SK-N-SH (cell line): ENCODE data around the gene CSPG4. TPM values are rescaled to one million over a fixed set of nuclear protein-coding genes. Genes with fewer than 3 reads are reported as not detected.

Experiments used
- CTCF ChIA-PET: fragments of 300-600, 350-600 bp; formaldehyde crosslinking; extraction: SDS; loops from one replicate; lab custom pipeline; 2021; lab: Yijun Ruan, JAX
- POLR2A ChIA-PET: fragments of 350-600 bp; sonication (Branson Sonifier 250); formaldehyde crosslinking; extraction: SDS; loops from one replicate; lab custom pipeline; 2020; ENCODE audit warnings: antibody characterized with exemption, inconsistent platforms; lab: Yijun Ruan, JAX
- DNase-seq: peaks from one replicate; pipeline ENCODE4 v3.0.0; 2012
- H2AFZ ChIP-seq: fragments of 200-600 bp; sonication (generic); 2 replicates; pipeline ENCODE4 v1.8.1; 2016; ENCODE audit warnings: antibody characterized with exemption, mild to moderate bottlenecking, low read depth
- H3F3A ChIP-seq: fragments of 200-600 bp; sonication (generic); replicated peaks from 2 replicates; pipeline ENCODE3; 2016; ENCODE audit warnings: antibody characterized with exemption, mild to moderate bottlenecking; ENCODE audit not compliant: insufficient read depth
- H3K27ac ChIP-seq, 2 experiments: fragments of 200-500 bp in 1 of 2; fragments of 200-600 bp in 1 of 2; sonication (Bioruptor generic) in 1 of 2; sonication (generic), shearing (Covaris generic) in 1 of 2; 2 replicates each; pipeline versions ENCODE4 v1.5.1 to v1.6.1; 2014 to 2016; ENCODE audit warnings: low read depth in 2 of 2, inconsistent platforms in 1 of 2, low read length in 1 of 2, mild to moderate bottlenecking in 1 of 2, mixed read lengths in 1 of 2
- H3K27me3 ChIP-seq: fragments of 200-600 bp; sonication (generic), shearing (Covaris generic); 2 replicates; pipeline ENCODE4 v1.6.1; 2016; ENCODE audit warnings: mixed run types; ENCODE audit not compliant: insufficient read depth
- H3K36me3 ChIP-seq, 2 experiments: fragments of 200-500 bp in 1 of 2; fragments of 200-600 bp in 1 of 2; sonication (Bioruptor generic) in 1 of 2; sonication (generic) in 1 of 2; replicated peaks in 1 of 2; 2 replicates each; pipeline versions ENCODE3 to v1.5.1; 2014 to 2016; ENCODE audit warnings: low read length in 1 of 2, mild to moderate bottlenecking in 1 of 2; ENCODE audit not compliant: insufficient read depth in 2 of 2, control insufficient read depth in 1 of 2
- H3K4me1 ChIP-seq, 2 experiments: fragments of 200-500 bp in 1 of 2; fragments of 200-600 bp in 1 of 2; sonication (Bioruptor generic) in 1 of 2; sonication (generic), shearing (Covaris generic) in 1 of 2; 2 replicates each; pipeline versions ENCODE4 v1.5.1 to v1.6.1; 2014 to 2016; ENCODE audit warnings: low read depth in 1 of 2, low read length in 1 of 2, mixed run types in 1 of 2; ENCODE audit not compliant: insufficient read depth in 2 of 2, control insufficient read depth in 1 of 2
- H3K4me2 ChIP-seq: fragments of 200-600 bp; sonication (generic), shearing (Covaris generic); 2 replicates; pipeline ENCODE4 v1.6.1; 2017; ENCODE audit warnings: mixed run types
- H3K4me3 ChIP-seq, 2 experiments: fragments of 200-500 bp in 1 of 2; fragments of 200-600 bp in 1 of 2; sonication (Bioruptor generic) in 1 of 2; sonication (generic), shearing (Covaris generic) in 1 of 2; 2 replicates each; pipeline versions ENCODE4 v1.5.1 to v1.8.1; 2014 to 2016; ENCODE audit warnings: low read depth in 2 of 2, inconsistent platforms in 1 of 2, low read length in 1 of 2, mild to moderate bottlenecking in 1 of 2, mixed read lengths in 1 of 2, moderate library complexity in 1 of 2
- H3K79me2 ChIP-seq: fragments of 200-600 bp; sonication (generic); 2 replicates; pipeline ENCODE4 v1.8.1; 2017; ENCODE audit warnings: mild to moderate bottlenecking; ENCODE audit not compliant: insufficient read depth
- H3K9ac ChIP-seq: fragments of 200-600 bp; sonication (generic); 2 replicates; pipeline ENCODE4 v1.6.1; 2017; ENCODE audit warnings: mixed run types
- H3K9me2 ChIP-seq: fragments of 200-600 bp; sonication (generic); 2 replicates; pipeline ENCODE4 v1.6.1; 2017; ENCODE audit warnings: mixed run types
- H3K9me3 ChIP-seq: fragments of 200-600 bp; sonication (generic); 2 replicates; pipeline ENCODE4 v1.6.1; 2017; ENCODE audit warnings: mixed run types, mild to moderate bottlenecking, moderate library complexity
- H4K20me1 ChIP-seq: fragments of 200-600 bp; sonication (generic); 2 replicates; pipeline ENCODE4 v1.6.1; 2017; ENCODE audit warnings: mild to moderate bottlenecking, mixed run types; ENCODE audit not compliant: insufficient read depth
- ELF1 ChIP-seq: IDR thresholded peaks from 2 replicates; pipeline ENCODE4 v1.4.0; 2012
- EP300 ChIP-seq, 2 experiments: IDR thresholded peaks; 2 replicates each; pipeline versions ENCODE4 v1.4.0 to v1.6.1; 2012; ENCODE audit warnings: borderline replicate concordance in 1 of 2, low read depth in 1 of 2, low read length in 1 of 2
- EZH2phosphoT487 ChIP-seq: fragments of 200-600 bp; sonication (generic); IDR thresholded peaks from 2 replicates; pipeline ENCODE4 v1.6.1; 2017; ENCODE audit warnings: low read depth, mixed run types, mild to moderate bottlenecking, antibody characterized with exemption, moderate library complexity, borderline replicate concordance
- FOSL2 ChIP-seq: IDR thresholded peaks from 2 replicates; pipeline ENCODE4 v1.4.0; 2012; ENCODE audit warnings: low read depth, mild to moderate bottlenecking, moderate library complexity, borderline replicate concordance
- FOXM1 ChIP-seq: IDR thresholded peaks from 2 replicates; pipeline ENCODE4 v1.4.0; 2012; ENCODE audit warnings: low read depth, mild to moderate bottlenecking
- GABPA ChIP-seq: IDR thresholded peaks from 2 replicates; pipeline ENCODE4 v1.4.0; 2012; ENCODE audit warnings: low read depth, mild to moderate bottlenecking
- JUND ChIP-seq: IDR thresholded peaks from 2 replicates; pipeline ENCODE4 v1.4.0; 2012
- MXI1 ChIP-seq: IDR thresholded peaks from 2 replicates; pipeline ENCODE4 v1.6.1; 2012; ENCODE audit warnings: mild to moderate bottlenecking, low read depth, low read length, improper control_type of control experiment
- NFIC ChIP-seq: IDR thresholded peaks from 2 replicates; pipeline ENCODE4 v1.4.0; 2012; ENCODE audit warnings: borderline replicate concordance
- NRF1 ChIP-seq: IDR thresholded peaks from 2 replicates; pipeline ENCODE4 v1.6.1; 2012; ENCODE audit warnings: low read depth, mild to moderate bottlenecking, low read length
- POLR2AphosphoS5 ChIP-seq: IDR thresholded peaks from 2 replicates; pipeline ENCODE4 v1.6.1; 2012; ENCODE audit warnings: low read depth, low read length
- RAD21 ChIP-seq: IDR thresholded peaks from 2 replicates; pipeline ENCODE4 v1.6.1; 2012; ENCODE audit warnings: mild to moderate bottlenecking, low read length
- RCOR1 ChIP-seq: fragments of 150-350 bp; IDR thresholded peaks from 2 replicates; pipeline ENCODE4 v1.6.1; 2017; ENCODE audit warnings: antibody characterized with exemption, low read length
- RXRA ChIP-seq: IDR thresholded peaks from 2 replicates; pipeline ENCODE4 v1.4.0; 2012; ENCODE audit warnings: low read depth, mild to moderate bottlenecking, borderline replicate concordance
- SIN3A ChIP-seq: IDR thresholded peaks from 2 replicates; pipeline ENCODE4 v1.6.1; 2012; ENCODE audit warnings: low read depth, mild to moderate bottlenecking, low read length, moderate library complexity, borderline replicate concordance
- TCF12 ChIP-seq: IDR thresholded peaks from 2 replicates; pipeline ENCODE4 v1.4.0; 2012
- YY1 ChIP-seq: IDR thresholded peaks from 2 replicates; pipeline ENCODE4 v1.4.0; 2012; ENCODE audit warnings: low read depth, mild to moderate bottlenecking
- WGBS: methylation state at CpG from one replicate; pipeline ENCODE4 v1.1.6; 2017; ENCODE audit warnings: low lambda C conversion rate; 5-methylcytosine and 5-hydroxymethylcytosine counted together
- polyA plus RNA-seq, 3 experiments: library from polyadenylated mRNA; depleted of rRNA; stranded (reverse); fragments of >200 nt; gene quantifications; 2 replicates each; pipeline ENCODE4 v1.2.3, GENCODE V29; 2012
- TF ChIP-seq, protein P1 (sequence below): fragments of 150-350 bp; IDR thresholded peaks from 2 replicates; pipeline ENCODE4 v1.6.1; 2017; ENCODE audit warnings: antibody characterized with exemption, low read length, low read depth, borderline replicate concordance
- TF ChIP-seq, protein P2 (sequence below): IDR thresholded peaks from 2 replicates; pipeline ENCODE4 v1.4.0; 2012; ENCODE audit warnings: low read depth
- TF ChIP-seq, protein P3 (sequence below): IDR thresholded peaks from 2 replicates; pipeline ENCODE4 v1.6.1; 2012; ENCODE audit warnings: mild to moderate bottlenecking, low read depth, low read length, moderate library complexity
- TF ChIP-seq, protein P4 (sequence below): fragments of 150-350 bp; IDR thresholded peaks from 2 replicates; pipeline ENCODE4 v1.6.1; 2016; ENCODE audit warnings: mild to moderate bottlenecking, low read depth, low read length
- TF ChIP-seq, protein P5 (sequence below): fragments of 200-600 bp; sonication (generic); IDR thresholded peaks from 2 replicates; pipeline ENCODE4 v1.6.1; 2017; ENCODE audit warnings: antibody characterized with exemption, mild to moderate bottlenecking, moderate library complexity
- TF ChIP-seq, protein P6 (sequence below): IDR thresholded peaks from 2 replicates; pipeline ENCODE4 v1.4.0; 2012; ENCODE audit warnings: low read depth, borderline replicate concordance

The CSPG4 gene
- polyA plus RNA-seq, 1 of the 3 experiments (the other 2 are of a cell fraction), result 0.35 TPM

DNA sequence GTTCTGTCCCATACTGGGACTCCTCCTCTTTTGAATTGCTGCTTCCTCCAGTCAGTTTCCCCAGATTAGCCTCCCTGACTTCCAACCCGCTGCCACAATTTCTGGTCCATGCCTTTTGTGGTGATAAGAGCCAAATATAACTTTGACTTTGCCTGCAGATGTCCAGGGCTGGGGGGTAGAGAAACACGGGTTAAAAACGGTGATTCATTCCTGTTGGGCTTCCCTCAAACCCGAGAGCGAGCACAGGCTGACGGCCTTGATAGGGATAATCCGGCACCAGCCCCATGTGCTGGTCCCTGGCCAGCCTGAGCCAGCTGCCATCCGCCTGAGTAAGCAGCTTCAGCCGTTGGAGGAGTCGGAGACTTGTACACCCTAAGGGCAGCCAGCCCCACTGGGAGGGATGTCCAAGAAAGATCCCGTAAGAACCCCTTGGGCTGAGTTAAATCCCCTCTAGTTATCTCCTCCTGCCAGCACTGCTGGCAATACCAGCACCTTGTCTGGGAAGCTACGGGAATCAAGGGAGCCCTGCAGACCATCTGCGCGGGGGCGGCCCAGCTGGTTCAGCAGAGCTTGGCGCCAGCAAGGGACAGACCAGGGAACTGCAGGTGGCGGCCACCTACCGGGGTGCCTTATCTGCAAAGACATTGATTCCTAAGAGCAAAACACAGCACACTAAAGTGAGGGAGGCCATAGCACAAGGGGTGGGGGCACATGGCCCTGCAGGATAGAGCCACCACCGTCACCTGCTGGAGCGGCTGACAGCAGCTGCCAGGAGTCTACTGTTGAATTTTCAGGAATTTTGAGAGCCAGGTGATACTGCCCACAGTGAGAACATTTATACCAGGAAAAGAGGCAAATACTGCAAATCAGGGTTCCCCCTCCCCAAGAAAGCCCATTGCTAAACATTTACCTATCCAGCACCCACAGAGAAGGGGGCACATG lies 18.1 kb downstream of the CSPG4 start:
- no peaks in the 10 kb centered on the region for H3K9me2 ChIP-seq
- ChIA-PET POLR2A (interaction anchor here (1.0 to 1.2 kb wide), 4 partner anchors 15 to 149 kb away, joined by 3 to 5 read pairs (median 4); partner anchors contain the start of gene UBE2Q2), CTCF (interaction anchor here (0.6 to 2.2 kb wide), 20 partner anchors 9 to 234 kb away, joined by 3 to 13 read pairs (median 4); partner anchors contain the start of gene IMP3)
- peak overlapping the region in 1 of 2 experiments; percentile 17; a peak in 2 of 4 replicates for H3K4me3 ChIP-seq
- no peaks in the 10 kb centered on the region for H3K9me3 ChIP-seq
- H3K36me3 ChIP-seq, result no peaks in the 10 kb centered on the region
- 5% methylated on average over 10 of the region's 20 CpGs for WGBS
- peak; percentile 86 for DNase-seq
- peak overlapping the region; percentile 57; the same call in 1 of the 2 replicates for H2AFZ ChIP-seq
- peak overlapping the region; percentile 61 for H3K9ac ChIP-seq
- peak overlapping the region; percentile 94 for H3K27ac ChIP-seq
- H3K4me1 ChIP-seq, result peaks cover 37 to 55% of the 10 kb centered on the region in 2 experiments
- H3F3A ChIP-seq, result peaks cover 23% of the 10 kb centered on the region
- H3K79me2 ChIP-seq, result no peaks in the 10 kb centered on the region
- H3K27me3 ChIP-seq, result no peaks in the 10 kb centered on the region
- H3K4me2 ChIP-seq, result peak overlapping the region; percentile 71
- H4K20me1 ChIP-seq, result no peaks in the 10 kb centered on the region
- TF ChIP-seq POLR2AphosphoS5 (peak; percentile 68; the same call in 1 of the 2 replicates), RXRA (peak; percentile 92; the same call in 1 of the 2 replicates), RAD21 (peak; percentile 40), ELF1 (peak; percentile 14; the same call in 1 of the 2 replicates), EP300 (IDR thresholded peaks at IDR 0.05; ENCODE audit: borderline replicate concordance in 1 of 2, low read depth in 1 of 2, low read length in 1 of 2) (peak in 1 of 2 experiments; percentile 89; a peak in 2 of 4 replicates), YY1 (no peak), GABPA (no peak), FOXM1 (peak; percentile 78), SIN3A (peak; percentile 89; the same call in 1 of the 2 replicates), MXI1 (peak; percentile 46), TCF12 (peak; percentile 96), RCOR1 (peak; percentile 16), NRF1 (no peak), FOSL2 (peak; percentile 93), EZH2phosphoT487 (no peak), NFIC (peak; percentile 85), JUND (peak; percentile 92)
- TF ChIP-seq, protein P1, sequence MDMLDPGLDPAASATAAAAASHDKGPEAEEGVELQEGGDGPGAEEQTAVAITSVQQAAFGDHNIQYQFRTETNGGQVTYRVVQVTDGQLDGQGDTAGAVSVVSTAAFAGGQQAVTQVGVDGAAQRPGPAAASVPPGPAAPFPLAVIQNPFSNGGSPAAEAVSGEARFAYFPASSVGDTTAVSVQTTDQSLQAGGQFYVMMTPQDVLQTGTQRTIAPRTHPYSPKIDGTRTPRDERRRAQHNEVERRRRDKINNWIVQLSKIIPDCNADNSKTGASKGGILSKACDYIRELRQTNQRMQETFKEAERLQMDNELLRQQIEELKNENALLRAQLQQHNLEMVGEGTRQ, result no peak
- TF ChIP-seq, protein P2, sequence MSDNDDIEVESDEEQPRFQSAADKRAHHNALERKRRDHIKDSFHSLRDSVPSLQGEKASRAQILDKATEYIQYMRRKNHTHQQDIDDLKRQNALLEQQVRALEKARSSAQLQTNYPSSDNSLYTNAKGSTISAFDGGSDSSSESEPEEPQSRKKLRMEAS, result peak; percentile 89; the same call in 1 of the 2 replicates
- TF ChIP-seq, protein P3, sequence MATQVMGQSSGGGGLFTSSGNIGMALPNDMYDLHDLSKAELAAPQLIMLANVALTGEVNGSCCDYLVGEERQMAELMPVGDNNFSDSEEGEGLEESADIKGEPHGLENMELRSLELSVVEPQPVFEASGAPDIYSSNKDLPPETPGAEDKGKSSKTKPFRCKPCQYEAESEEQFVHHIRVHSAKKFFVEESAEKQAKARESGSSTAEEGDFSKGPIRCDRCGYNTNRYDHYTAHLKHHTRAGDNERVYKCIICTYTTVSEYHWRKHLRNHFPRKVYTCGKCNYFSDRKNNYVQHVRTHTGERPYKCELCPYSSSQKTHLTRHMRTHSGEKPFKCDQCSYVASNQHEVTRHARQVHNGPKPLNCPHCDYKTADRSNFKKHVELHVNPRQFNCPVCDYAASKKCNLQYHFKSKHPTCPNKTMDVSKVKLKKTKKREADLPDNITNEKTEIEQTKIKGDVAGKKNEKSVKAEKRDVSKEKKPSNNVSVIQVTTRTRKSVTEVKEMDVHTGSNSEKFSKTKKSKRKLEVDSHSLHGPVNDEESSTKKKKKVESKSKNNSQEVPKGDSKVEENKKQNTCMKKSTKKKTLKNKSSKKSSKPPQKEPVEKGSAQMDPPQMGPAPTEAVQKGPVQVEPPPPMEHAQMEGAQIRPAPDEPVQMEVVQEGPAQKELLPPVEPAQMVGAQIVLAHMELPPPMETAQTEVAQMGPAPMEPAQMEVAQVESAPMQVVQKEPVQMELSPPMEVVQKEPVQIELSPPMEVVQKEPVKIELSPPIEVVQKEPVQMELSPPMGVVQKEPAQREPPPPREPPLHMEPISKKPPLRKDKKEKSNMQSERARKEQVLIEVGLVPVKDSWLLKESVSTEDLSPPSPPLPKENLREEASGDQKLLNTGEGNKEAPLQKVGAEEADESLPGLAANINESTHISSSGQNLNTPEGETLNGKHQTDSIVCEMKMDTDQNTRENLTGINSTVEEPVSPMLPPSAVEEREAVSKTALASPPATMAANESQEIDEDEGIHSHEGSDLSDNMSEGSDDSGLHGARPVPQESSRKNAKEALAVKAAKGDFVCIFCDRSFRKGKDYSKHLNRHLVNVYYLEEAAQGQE, result peak; percentile 26; the same call in 1 of the 2 replicates
- TF ChIP-seq, protein P4, sequence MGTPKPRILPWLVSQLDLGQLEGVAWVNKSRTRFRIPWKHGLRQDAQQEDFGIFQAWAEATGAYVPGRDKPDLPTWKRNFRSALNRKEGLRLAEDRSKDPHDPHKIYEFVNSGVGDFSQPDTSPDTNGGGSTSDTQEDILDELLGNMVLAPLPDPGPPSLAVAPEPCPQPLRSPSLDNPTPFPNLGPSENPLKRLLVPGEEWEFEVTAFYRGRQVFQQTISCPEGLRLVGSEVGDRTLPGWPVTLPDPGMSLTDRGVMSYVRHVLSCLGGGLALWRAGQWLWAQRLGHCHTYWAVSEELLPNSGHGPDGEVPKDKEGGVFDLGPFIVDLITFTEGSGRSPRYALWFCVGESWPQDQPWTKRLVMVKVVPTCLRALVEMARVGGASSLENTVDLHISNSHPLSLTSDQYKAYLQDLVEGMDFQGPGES, result no peak
- TF ChIP-seq, protein P5, sequence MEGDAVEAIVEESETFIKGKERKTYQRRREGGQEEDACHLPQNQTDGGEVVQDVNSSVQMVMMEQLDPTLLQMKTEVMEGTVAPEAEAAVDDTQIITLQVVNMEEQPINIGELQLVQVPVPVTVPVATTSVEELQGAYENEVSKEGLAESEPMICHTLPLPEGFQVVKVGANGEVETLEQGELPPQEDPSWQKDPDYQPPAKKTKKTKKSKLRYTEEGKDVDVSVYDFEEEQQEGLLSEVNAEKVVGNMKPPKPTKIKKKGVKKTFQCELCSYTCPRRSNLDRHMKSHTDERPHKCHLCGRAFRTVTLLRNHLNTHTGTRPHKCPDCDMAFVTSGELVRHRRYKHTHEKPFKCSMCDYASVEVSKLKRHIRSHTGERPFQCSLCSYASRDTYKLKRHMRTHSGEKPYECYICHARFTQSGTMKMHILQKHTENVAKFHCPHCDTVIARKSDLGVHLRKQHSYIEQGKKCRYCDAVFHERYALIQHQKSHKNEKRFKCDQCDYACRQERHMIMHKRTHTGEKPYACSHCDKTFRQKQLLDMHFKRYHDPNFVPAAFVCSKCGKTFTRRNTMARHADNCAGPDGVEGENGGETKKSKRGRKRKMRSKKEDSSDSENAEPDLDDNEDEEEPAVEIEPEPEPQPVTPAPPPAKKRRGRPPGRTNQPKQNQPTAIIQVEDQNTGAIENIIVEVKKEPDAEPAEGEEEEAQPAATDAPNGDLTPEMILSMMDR, result peak; percentile 56
- TF ChIP-seq, protein P6, sequence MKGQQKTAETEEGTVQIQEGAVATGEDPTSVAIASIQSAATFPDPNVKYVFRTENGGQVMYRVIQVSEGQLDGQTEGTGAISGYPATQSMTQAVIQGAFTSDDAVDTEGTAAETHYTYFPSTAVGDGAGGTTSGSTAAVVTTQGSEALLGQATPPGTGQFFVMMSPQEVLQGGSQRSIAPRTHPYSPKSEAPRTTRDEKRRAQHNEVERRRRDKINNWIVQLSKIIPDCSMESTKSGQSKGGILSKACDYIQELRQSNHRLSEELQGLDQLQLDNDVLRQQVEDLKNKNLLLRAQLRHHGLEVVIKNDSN, result peak; percentile 46; the same call in 1 of the 2 replicates
